ENCODE results near the gene PTPRN2. TPM values are rescaled to one million over a fixed set of nuclear protein-coding genes. Genes with fewer than 3 reads are reported as not detected.

The PTPRN2 gene
- total and polyA plus RNA-seq, 2 of the 8 experiments (the other 6 are each of a cell fraction or from before 2014, with no cell fraction given): 2.6 to 4.5 TPM

DNA sequence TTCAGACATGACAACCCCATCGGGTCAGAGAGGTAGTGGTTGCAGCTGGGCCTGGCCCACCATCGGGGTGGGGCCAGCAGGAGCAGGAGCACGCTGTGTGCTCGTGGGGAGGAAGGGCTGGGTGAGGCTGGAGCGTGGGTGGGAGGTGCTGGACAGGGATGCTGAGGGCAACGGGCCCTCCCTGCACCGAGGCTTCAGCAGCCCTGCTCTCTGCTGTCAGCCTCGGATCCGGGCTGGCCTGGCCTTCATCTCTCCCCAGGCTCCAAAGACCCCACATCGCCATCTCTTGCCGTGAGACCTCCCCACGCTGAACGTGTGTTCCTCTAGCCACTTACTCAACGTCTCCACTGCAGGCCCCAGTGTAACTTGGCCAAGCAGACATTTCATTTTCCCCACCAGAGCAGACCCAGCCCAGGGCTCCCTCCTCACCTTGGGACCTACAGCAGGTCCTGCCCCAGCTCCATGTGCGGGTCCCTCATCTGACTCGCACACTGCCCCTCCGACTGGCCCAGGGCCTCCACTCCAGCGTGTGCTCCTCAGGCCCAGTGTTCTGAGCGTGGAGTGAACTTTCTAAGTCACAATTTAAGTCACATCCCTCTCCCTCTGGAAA, 788.4 kb downstream of the PTPRN2 start (continued):
- TF ChIP-seq KDM1A (IDR thresholded peaks at IDR 0.05; ENCODE audit: borderline replicate concordance, low read length) (no peak), EZH2 (IDR thresholded peaks at IDR 0.05; ENCODE audit: low read depth, low read length, severe bottlenecking) (no peak)

Measured in H1 (cell line).